WTC11 (cell line): Measurements from ENCODE around the gene EME1. TPM values are rescaled to one million over a fixed set of nuclear protein-coding genes. Genes with fewer than 3 reads are reported as not detected.

ENCODE experiments used
- ATAC-seq: fragments of 200-7000 bp; cut with Tn5 transposase; 2 replicates; pipeline ENCODE4 v1.10.0; 2021; ENCODE audit warnings: mild to moderate bottlenecking, moderate library complexity
- CTCF ChIA-PET: fragments of 300-600 bp; sonication (Branson Sonifier 250); formaldehyde crosslinking; loops from one replicate; lab custom pipeline; 2021; ENCODE audit warnings: antibody characterized with exemption; lab: Charles Lee
- POLR2A ChIA-PET: fragments of 350-600 bp; sonication (Branson Sonifier 250); formaldehyde crosslinking; loops from one replicate; lab custom pipeline; 2021; ENCODE audit warnings: antibody characterized with exemption; lab: Charles Lee
- DNase-seq: peaks from one replicate; pipeline ENCODE4 v3.0.0; 2021; ENCODE audit warnings: low spot score
- H3K27ac Mint-ChIP-seq: 2 replicates; pipeline ENCODE4 v1.8.0; 2021; ENCODE audit warnings: mixed read lengths
- H3K27me3 Mint-ChIP-seq: 2 replicates; pipeline ENCODE4 v1.8.0; 2021; ENCODE audit warnings: low read depth, mild to moderate bottlenecking, moderate library complexity, mixed read lengths
- H3K36me3 Mint-ChIP-seq: 2 replicates; pipeline ENCODE4 v1.8.0; 2021; ENCODE audit warnings: mixed read lengths
- H3K4me1 Mint-ChIP-seq: 2 replicates; pipeline ENCODE4 v1.8.0; 2022; ENCODE audit warnings: mixed read lengths
- H3K4me3 Mint-ChIP-seq: 2 replicates; pipeline ENCODE4 v1.8.0; 2021; ENCODE audit warnings: mild to moderate bottlenecking, moderate library complexity, mixed read lengths
- H3K9me3 Mint-ChIP-seq: 2 replicates; pipeline ENCODE4 v1.8.0; 2021; ENCODE audit warnings: mixed read lengths
- AFF4 ChIP-seq: sonication (generic); formaldehyde crosslinking; IDR thresholded peaks from 2 replicates; pipeline ENCODE4 v1.8.1; 2023; ENCODE audit warnings: mild to moderate bottlenecking, missing genetic modification reagents, borderline replicate concordance
- FOXP1 ChIP-seq: sonication (generic); formaldehyde crosslinking; IDR thresholded peaks from 2 replicates; pipeline ENCODE4 v1.8.0; 2022; ENCODE audit warnings: missing genetic modification reagents, mild to moderate bottlenecking, moderate library complexity, borderline replicate concordance
- IRF1 ChIP-seq: sonication (generic); formaldehyde crosslinking; IDR thresholded peaks from 2 replicates; pipeline ENCODE4 v1.8.0; 2023; ENCODE audit warnings: missing genetic modification reagents
- MXD4 ChIP-seq: fragments of 250-450 bp; sonication (Bioruptor Pico); IDR thresholded peaks from 2 replicates; pipeline ENCODE4 v1.8.0; 2021; ENCODE audit warnings: mild to moderate bottlenecking, moderate library complexity, borderline replicate concordance
- NFATC4 ChIP-seq: fragments of 250-450 bp; sonication (Bioruptor Pico); IDR thresholded peaks from 2 replicates; pipeline ENCODE4 v1.9.0; 2021; ENCODE audit warnings: mild to moderate bottlenecking
- NFE2L1 ChIP-seq: sonication (generic); formaldehyde crosslinking; IDR thresholded peaks from 2 replicates; pipeline ENCODE4 v1.8.1; 2023; ENCODE audit warnings: missing genetic modification reagents
- SMAD3 ChIP-seq: sonication (generic); formaldehyde crosslinking; IDR thresholded peaks from 2 replicates; pipeline ENCODE4 v1.8.0; 2022; ENCODE audit warnings: missing genetic modification reagents, mild to moderate bottlenecking, borderline replicate concordance
- SMAD4 ChIP-seq: sonication (generic); formaldehyde crosslinking; IDR thresholded peaks from 2 replicates; pipeline ENCODE4 v1.8.0; 2022; ENCODE audit warnings: mild to moderate bottlenecking, missing genetic modification reagents
- SOX15 ChIP-seq: fragments of 250-450 bp; sonication (Bioruptor Pico); IDR thresholded peaks from 2 replicates; pipeline ENCODE4 v1.9.0; 2021; ENCODE audit warnings: mild to moderate bottlenecking
- TEAD1 ChIP-seq: sonication (generic); formaldehyde crosslinking; IDR thresholded peaks from 2 replicates; pipeline ENCODE4 v1.8.0; 2022; ENCODE audit warnings: mild to moderate bottlenecking, missing genetic modification reagents
- ZBTB43 ChIP-seq: sonication (generic); formaldehyde crosslinking; IDR thresholded peaks from 2 replicates; pipeline ENCODE4 v1.8.1; 2023; ENCODE audit warnings: mild to moderate bottlenecking, missing genetic modification reagents
- ZNF219 ChIP-seq: sonication (generic); formaldehyde crosslinking; IDR thresholded peaks from 2 replicates; pipeline ENCODE4 v1.8.0; 2023; ENCODE audit warnings: missing genetic modification reagents, mild to moderate bottlenecking, borderline replicate concordance
- ZNF263 ChIP-seq: sonication (generic); formaldehyde crosslinking; IDR thresholded peaks from 2 replicates; pipeline ENCODE4 v1.8.1; 2022; ENCODE audit warnings: low read depth, mild to moderate bottlenecking, moderate library complexity, missing genetic modification reagents
- ZNF281 ChIP-seq: sonication (generic); formaldehyde crosslinking; IDR thresholded peaks from 2 replicates; pipeline ENCODE4 v1.8.0; 2023; ENCODE audit warnings: mild to moderate bottlenecking, missing genetic modification reagents
- total RNA-seq: library from RNA; stranded (reverse); gene quantifications from 3 replicates; pipeline ENCODE4 v1.2.3, GENCODE V29; 2021
- TF ChIP-seq, protein P1 (sequence below): sonication (generic); formaldehyde crosslinking; IDR thresholded peaks from 2 replicates; pipeline ENCODE4 v1.8.1; 2023; ENCODE audit warnings: mild to moderate bottlenecking, missing genetic modification reagents, moderate library complexity
- TF ChIP-seq, protein P2 (sequence below): sonication (generic); formaldehyde crosslinking; IDR thresholded peaks from 2 replicates; pipeline ENCODE4 v1.8.0; 2022; ENCODE audit warnings: mild to moderate bottlenecking, missing genetic modification reagents
- TF ChIP-seq, protein P3 (sequence below): sonication (generic); formaldehyde crosslinking; IDR thresholded peaks from 2 replicates; pipeline ENCODE4 v1.8.0; 2022; ENCODE audit warnings: mild to moderate bottlenecking, missing genetic modification reagents
- TF ChIP-seq, protein P4 (sequence below): sonication (generic); formaldehyde crosslinking; IDR thresholded peaks from 2 replicates; pipeline ENCODE4 v1.8.1; 2022; ENCODE audit warnings: low read depth, missing genetic modification reagents, borderline replicate concordance

Gene EME1
- total RNA-seq, 1 experiment from 2014 or later: 24.9 TPM

DNA sequence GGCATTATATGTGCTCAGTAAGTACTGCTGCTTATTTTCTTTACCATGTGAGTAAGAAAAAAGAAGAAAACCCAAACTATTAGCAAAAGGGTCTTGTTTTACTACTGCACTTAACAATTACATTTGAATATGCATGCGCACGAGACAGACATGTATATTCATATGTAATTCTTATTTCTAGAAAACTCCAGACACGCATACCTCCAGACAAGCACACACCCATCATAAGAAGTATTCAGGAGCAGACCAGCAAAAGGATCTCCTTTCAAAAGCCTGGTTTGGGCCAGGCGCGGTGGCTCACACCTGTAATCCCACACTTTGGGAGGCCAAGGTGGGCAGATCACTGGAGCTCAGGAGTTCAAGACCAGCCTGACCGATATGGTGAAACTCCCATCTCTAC lies 16.5 kb downstream of the EME1 start (continued):
- TF ChIP-seq AFF4 (no peak), TEAD1 (no peak)

DNA sequence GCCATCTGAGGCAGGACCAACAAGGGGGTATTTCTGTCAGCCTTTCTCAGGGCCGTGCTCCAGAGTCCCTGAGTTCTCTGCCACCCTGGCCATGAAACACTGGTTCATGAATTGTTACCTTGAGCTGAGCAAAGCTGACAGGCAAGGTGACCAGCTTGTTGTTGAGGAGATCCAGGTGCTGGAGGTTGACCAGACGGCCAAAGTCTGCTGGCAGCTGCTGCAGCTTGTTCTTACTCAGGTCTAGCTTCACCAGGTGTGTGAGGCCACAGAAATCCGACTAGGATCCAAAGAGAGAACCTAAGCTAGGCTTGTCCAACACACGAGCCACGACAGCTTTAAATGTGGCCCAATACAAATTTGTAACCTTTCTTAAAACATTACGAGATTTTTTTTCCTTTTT lies 19.6 kb downstream of the EME1 start:
- no peak for ATAC-seq
- POLR2A ChIA-PET: no interaction called here
- TF ChIP-seq, protein P1, sequence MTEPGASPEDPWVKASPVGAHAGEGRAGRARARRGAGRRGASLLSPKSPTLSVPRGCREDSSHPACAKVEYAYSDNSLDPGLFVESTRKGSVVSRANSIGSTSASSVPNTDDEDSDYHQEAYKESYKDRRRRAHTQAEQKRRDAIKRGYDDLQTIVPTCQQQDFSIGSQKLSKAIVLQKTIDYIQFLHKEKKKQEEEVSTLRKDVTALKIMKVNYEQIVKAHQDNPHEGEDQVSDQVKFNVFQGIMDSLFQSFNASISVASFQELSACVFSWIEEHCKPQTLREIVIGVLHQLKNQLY (CRISPR knock-in tag): no peak
- TF ChIP-seq MXD4 (CRISPR knock-in tag): no peak
- TF ChIP-seq SMAD3 (CRISPR knock-in tag): no peak
- TF ChIP-seq, protein P2, sequence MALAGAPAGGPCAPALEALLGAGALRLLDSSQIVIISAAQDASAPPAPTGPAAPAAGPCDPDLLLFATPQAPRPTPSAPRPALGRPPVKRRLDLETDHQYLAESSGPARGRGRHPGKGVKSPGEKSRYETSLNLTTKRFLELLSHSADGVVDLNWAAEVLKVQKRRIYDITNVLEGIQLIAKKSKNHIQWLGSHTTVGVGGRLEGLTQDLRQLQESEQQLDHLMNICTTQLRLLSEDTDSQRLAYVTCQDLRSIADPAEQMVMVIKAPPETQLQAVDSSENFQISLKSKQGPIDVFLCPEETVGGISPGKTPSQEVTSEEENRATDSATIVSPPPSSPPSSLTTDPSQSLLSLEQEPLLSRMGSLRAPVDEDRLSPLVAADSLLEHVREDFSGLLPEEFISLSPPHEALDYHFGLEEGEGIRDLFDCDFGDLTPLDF (CRISPR knock-in tag): no peak
- no peak for TF ChIP-seq NFE2L1
- TF ChIP-seq ZNF263 (CRISPR knock-in tag): no peak
- no peak for TF ChIP-seq ZNF219 (CRISPR knock-in tag)
- no peak for TF ChIP-seq SMAD4 (CRISPR knock-in tag)
- no peak for TF ChIP-seq NFATC4 (CRISPR knock-in tag)
- TF ChIP-seq, protein P3, sequence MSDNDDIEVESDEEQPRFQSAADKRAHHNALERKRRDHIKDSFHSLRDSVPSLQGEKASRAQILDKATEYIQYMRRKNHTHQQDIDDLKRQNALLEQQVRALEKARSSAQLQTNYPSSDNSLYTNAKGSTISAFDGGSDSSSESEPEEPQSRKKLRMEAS (CRISPR knock-in tag): no peak
- TF ChIP-seq SOX15: no peak
- TF ChIP-seq, all 79 proteins: peak for 0
- Mint-ChIP-seq H3K4me3 (no peak overlapping the region), H3K27ac (no peak overlapping the region), H3K36me3 (peaks cover 65% of the 10 kb centered on the region), H3K27me3 (no peaks in the 10 kb centered on the region; the same call in 1 of the 2 replicates), H3K9me3 (no peaks in the 10 kb centered on the region), H3K4me1 (peaks cover 7% of the 10 kb centered on the region)
- CTCF ChIA-PET: interaction anchor here (0.6 kb wide), 1 partner anchor 299 kb away, joined by 3 read pairs; no protein-coding TSS in a partner anchor
- no peak for DNase-seq

DNA sequence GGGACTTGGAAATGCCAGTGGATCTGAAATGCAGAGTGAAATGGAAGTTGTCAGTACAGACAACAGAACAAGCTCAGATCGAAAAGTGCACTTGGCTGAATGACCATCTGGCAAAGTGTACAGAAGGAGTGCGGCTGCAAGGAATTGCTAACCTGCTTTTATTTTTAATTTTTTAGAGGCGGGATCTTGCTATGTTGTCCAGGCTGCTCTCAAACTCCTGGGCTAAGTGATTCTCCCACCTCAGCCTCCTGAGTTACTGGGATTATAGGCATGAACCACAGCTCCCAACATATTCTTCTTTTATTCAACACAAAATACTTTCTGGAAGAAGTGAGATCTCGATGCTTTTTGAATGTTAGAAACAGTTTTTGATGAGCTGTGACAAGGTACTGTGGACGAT lies 20.7 kb downstream of the EME1 start:
- H3K27ac Mint-ChIP-seq: no peak overlapping the region
- no peak for TF ChIP-seq FOXP1
- no peak for TF ChIP-seq IRF1 (CRISPR knock-in tag)
- no peak for TF ChIP-seq SMAD3 (CRISPR knock-in tag)
- TF ChIP-seq, protein P1 (CRISPR knock-in tag): no peak
- no peak for TF ChIP-seq MXD4 (CRISPR knock-in tag)
- no peak for TF ChIP-seq ZNF281 (CRISPR knock-in tag)
- TF ChIP-seq, protein P4, sequence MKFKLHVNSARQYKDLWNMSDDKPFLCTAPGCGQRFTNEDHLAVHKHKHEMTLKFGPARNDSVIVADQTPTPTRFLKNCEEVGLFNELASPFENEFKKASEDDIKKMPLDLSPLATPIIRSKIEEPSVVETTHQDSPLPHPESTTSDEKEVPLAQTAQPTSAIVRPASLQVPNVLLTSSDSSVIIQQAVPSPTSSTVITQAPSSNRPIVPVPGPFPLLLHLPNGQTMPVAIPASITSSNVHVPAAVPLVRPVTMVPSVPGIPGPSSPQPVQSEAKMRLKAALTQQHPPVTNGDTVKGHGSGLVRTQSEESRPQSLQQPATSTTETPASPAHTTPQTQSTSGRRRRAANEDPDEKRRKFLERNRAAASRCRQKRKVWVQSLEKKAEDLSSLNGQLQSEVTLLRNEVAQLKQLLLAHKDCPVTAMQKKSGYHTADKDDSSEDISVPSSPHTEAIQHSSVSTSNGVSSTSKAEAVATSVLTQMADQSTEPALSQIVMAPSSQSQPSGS (CRISPR knock-in tag): no peak
- TF ChIP-seq ZBTB43 (CRISPR knock-in tag): no peak
- DNase-seq (no peak), ATAC-seq (no peak)
- peaks cover 3% of the 10 kb centered on the region; the same call in 1 of the 2 replicates for H3K27me3 Mint-ChIP-seq
- H3K4me3 Mint-ChIP-seq: no peak overlapping the region
- ChIA-PET POLR2A (no interaction called here), CTCF (no interaction called here)
- H3K36me3 Mint-ChIP-seq: peaks cover 58% of the 10 kb centered on the region
- H3K9me3 Mint-ChIP-seq: peaks cover 4% of the 10 kb centered on the region
- peaks cover 10% of the 10 kb centered on the region for H3K4me1 Mint-ChIP-seq
